AML-193 (cell line): ENCODE results near the gene RNF115.
"Not testable (repeated sequence)": the region's sequence is repeated elsewhere in the genome, so short reads cannot be mapped to it uniquely, and the experiment has no call there.

Source experiments
- DNase-seq, 2 experiments: peaks; one replicate each; lab custom pipeline; 2025; lab: John Stamatoyannopoulos, UW

The RNF115 gene

DNA sequence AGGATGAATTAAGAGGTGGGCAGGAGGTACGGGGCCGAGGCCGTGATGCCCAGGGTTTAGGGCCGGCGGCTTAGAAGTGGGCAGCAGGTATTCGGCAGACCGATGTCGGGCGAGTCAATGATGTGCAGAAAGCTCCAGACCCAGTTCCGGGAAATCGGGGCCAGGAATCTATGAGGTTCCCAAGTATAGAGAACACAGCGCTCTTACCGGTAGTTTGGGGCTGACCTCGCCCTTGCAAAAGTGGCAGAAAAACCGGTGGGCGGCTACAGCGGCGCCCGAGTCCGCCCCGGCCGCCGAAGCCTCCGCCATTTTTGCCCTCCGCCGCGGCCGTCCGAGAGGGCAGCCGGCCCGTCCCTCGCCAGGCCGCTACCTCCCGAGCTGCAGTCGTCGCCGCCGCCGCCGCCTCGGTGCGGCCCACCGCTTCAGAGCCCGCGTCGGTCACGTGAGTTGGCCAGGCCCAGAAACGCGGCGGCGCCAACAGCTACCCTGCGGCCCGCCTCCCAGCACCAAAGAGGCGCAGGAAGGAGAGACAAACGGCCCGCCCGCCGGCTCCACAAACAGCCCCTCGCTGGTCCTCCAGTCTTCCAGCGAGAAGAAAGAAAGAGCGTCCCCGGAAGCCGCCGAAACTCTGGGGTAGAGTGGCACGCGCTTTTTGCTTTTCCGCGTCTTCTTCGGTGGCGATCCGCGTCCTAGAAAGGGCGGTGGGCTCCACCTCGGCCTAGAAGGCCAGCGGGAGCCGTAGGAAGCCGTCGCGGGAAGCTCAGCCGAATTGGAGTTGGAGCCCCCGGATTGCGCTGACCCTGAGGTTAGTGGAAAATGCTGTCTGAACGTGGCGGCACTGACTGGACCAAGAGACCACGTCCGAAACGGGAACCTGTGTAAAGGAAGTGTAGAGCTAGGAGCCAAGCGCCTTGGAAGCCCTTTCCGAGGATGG is at the start of gene RNF115, which contains the start of gene POLR3C:
RNF115 (minus strand) TSS at position 531 of the 934 bp plus-strand sequence; CDS start at position 309, 222 bp downstream.
POLR3C (plus strand) TSS at position 636 of the 934 bp plus-strand sequence. CDS start 1,577 bp downstream, outside the sequence.
- DNase-seq = peak; percentile 89 to 92

DNA sequence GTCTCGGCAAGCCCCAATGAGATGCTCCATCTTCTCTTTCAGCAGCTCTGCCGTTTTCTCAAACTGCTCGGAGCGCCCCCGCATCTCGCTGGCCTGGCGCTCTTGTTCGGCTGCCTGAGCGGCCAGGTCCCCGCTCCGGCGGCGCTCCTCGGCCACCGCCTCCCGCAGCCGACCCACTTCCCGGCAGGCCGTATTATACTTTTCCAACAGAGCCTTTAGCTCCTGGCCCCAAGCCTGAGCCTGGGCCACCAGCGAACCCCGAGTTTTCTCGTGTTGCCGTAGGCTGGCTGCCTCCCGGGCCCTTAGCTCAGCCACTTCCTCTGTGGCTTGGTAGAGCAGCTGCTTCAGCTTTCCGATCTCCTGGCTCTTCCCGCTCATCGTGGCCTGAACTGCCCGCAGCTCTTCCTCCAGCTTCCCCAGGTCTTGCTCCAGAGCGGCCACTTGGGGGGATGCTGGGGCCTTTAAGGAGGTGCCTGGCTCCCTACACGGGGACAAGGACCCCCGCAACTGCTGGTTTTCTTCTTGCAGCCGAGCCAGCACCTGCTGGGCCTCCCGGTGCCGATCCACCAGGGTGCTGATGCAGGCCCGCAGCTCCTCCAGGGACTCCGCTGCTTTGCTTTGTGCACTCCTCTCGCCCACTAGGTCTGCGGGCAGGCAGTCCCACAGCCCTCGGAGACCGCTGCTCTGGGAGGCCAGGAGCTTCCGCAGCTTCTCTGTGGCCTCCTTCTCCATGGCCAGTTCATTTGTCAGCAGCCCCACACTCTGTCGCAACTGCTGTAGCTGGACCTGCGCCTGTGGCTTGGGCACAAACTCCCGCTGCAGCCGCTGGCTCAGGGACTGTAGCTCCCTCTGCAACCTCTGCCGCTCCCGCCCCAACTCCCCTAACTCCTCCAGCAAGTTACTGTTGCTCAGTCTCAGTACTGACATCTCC is 48.4 kb upstream of the RNF115 start:
- peak; percentile 74 to 77 for DNase-seq

DNA sequence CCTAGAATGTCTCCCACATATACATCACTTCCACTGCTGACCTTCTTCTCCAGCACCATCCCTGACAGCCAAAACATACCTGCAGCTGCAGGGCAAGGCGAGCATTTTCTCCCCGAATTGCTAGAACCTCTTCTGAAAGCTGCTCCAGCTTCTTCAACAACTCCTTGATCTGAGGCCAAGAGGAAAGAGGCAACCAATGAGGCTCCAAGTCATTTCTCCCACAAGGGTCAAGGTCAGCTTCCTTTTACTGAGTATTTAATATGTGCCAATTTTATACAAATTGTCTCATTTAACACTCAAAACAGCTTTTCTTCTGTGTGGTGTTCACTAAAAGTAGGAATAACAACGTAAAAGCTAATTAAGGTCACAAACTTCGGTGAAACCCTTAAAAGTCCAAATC is 44.3 kb upstream of the RNF115 start:
- DNase-seq = no peak

DNA sequence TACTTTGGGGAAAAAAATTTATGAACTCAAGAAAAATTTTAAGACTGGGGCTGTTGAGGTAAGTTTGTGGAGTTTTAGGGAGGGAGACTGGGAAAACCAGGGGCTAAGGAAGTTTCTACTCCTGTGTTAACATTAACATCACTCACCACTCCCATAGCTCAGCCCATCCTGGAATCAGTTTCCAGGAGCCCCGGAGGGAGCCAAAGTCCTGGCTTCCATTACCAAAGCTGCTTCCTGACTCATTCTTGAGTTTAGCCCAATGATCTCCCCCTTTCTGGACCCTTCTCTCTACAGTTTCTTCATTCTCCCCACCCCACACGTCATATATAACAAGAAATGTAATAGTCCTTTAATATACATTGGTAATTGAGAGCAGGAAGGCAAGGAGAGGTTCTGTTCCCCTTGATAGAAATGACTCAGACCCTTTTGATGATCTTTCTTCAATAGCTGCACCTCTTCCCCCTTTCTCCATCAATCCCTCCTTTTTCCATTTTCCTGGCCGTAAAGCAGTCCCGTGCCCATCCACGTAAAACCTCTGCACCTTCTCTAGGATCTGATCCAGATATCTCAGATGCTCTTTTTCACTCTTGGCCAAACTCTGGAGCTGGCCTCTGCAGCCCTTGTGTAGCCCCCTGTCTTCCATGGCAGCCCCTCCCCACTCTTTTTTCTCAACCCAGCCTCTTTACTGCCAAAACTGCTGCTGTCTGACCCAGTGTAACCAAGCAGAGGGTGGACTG is 39.6 kb upstream of the RNF115 start:
- no peak for DNase-seq

DNA sequence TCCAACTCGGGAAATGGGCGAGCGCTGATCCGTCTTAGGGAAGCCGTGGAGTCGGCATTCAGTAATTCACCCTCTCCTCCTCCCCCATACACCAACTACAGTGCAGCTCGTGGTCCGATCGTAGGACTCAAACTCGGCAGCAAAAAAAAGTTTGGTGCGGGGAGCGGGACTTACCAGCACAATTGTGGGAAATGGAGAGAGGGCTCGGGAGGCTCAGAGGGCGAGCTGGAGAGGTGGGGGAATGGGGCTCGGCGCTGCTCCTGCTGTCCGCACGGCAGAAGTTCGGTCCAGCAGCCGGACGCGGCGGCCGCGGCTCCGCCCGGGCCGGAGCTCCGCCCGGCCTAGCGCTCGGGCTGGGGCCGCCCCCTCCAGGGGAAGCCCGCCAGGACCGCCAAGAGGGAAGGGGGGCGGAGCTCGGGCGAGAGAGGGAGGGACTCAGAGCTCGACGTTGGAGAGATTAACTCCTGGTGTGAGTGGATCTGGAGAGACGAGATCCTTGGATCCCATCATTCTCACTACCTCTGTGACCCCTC is 35.7 kb upstream of the RNF115 start:
- peak; percentile 50 to 53 for DNase-seq

DNA sequence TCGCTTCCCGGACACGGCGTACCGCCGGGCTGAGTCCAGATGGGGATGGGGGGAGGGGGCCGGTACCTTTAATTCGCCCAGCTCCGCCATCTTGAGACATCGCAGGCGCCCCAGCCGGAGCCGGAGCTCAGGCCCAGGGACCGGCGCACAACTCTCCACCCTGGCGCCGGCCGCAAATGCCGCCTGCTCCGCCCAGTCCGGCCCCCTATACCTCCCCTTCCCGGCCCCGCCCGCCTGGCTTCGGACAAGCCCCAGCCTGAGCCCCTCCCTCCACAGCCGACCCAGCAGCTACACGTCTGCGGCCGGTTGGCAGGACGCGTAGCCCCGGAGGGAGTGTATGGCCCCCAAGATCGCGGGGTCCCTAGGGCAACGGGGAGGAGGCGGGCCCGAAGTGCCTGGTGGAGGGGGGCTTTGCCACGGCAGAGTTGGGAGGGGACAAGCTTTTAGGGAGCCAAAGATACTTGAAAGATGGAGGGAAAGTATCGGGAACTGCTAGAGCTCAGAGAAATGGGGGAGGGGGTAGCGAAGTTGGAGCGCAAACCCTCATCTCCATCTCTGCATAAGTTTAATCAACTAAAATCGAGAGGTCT is 35.1 kb upstream of the RNF115 start, which contains the start of gene PIAS3:
PIAS3 (minus strand) TSS at position 181 of the 590 bp plus-strand sequence; CDS start at position 90, 91 bp downstream.
- peak; percentile 82 to 87 for DNase-seq

DNA sequence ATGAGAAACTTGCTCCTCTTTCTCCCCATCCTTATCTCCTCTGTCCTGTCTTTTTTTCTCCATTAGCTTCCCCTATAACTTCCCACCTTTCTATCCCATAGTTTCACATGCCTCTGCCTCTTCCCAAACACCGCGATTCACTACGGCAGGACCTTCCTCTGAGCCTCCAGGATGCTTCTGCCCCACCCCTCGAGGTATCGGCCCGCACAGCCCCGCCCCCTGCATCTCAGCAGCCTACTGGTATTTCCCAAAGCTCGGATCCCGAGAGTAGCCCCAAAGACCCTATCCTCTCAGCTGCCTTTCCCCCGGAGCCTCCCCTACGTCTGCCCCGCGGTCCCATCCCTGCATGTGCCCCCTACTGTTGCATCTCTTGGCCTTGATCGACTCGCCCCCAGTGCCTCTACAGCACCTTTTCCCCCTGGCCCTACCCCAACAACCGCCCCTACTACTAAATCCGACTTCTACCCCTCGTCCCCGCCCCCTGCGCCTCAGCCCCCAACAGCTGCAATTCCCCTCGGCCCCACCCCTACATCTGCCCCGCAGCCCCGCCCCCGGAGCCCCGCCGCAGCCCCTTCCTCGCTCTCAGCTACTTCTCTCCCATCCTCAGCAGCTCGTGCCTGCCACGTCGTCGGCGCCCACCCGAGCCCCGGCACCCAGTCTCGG is 34.5 kb upstream of the RNF115 start:
- DNase-seq = peak in 1 of 2 experiments; percentile 15

DNA sequence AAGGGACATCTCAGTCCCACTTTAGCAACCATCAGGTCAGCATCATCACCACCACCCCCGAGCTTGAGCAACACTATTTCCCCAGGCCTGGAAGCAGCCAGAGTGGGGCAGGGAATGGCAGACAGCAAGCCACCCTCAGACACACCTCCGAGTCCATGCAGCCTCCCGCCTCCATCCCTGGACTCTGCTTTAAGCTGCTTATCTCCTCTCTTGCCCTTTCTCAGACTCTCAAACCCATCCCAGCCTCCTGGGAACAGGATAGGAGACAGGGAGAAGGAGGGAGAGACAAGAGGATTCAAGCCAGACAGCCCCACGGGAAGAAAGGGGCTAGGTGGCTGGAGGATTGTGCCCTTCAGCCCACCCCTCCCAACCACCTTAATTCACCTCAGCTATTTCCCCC is 33.3 kb upstream of the RNF115 start:
- DNase-seq = no peak

DNA sequence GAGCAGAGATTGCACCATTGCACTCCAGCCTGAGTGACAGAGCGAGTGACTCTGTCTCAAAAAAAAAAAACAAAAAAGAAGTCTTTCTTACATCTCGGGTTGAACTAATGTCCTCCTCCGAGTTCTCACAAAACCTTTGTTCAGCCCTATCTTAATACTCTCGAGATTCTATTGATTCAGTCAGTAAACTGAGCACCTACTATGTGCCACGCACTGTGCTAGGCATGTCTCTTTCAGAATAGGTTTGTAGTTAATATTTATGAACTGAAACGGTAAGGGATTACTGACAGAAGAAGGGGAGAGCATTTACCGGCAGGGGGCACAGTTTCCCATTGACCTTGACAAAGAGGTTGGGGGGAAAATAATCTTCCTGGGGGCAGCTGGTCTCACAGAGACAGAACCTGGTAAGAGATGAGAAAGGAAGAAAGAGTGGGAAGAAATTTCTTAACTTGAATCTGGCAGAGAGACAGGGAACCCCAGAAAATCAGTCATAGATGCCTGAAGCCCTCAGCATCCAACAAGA is 31.6 kb upstream of the RNF115 start:
- DNase-seq = no peak

DNA sequence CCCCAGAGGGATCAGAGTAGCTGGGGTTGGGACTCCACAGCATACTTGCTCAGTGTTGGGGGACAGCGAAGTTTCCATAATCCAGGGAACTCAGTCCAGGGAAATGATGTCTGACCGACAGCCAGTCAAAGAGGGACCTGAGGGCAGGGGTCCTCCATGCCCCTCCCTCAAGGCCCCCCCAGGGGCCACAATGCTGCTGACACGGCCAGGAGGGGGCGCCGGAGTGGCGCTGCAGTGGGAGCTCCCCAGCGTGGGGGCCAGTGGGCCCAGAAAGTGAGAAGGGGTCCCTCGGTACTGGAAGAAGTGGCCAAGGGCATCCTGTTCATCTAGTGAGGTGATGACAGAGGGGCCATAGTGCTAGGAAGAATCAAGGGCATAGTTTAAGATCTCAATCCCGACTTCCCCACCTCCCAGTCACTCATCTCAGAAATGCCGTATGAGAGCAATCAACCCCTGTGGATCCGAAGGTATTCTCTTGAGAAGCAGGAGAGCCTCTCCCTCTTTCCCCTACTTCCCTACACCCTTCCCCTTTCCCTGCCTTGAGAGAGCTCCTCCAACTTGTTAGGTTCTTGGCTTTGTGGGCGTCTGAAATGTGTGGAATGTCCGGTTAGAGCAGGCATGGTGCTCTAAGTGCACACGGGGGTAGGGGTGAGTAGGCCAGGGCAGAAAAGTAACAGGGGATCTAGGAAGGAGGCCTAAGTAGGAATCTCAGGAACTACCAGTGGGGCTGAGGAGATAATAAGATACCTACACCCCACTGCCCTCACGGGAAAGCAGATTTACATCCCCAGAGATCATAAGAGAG is 25.7 kb upstream of the RNF115 start:
- no peak for DNase-seq

DNA sequence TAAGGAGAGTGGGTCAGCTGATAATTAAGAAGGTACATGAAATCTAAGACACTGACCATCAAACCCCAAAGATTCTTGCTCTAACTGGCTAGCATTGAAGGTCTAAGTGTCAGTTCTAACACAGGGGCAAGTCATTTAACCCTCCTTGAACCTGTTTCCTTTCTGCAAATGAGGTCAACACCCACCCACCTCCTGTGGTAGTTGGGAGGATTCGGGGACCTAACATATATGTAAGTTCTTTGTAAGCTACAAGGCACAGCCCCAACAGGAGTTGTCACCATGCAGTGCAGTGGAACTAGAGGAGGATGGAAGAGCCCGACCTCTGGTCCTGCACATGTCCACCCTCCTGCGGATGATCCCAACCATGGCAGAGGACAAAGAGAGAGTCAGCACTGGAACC is 23.9 kb upstream of the RNF115 start:
- no peak for DNase-seq

DNA sequence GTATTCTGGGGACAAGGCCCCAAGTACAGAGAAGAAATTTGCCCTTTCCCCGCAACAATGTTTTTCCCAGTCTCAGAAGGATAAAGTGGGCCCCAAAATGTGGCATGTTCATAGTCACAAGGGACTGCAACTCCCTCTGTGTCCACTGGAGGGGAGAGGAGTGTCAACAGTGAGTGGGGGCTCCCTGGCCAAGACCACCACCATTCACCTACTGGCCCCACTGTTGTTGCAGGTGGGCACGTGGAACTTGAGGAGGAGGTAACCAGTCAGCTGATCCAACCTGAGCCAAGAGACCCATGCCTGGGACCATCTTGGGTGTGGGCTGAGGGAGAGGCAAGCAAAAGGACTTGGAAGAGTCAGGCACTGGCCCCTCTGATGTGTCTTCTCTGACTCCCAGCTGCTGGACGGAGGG is 22.3 kb upstream of the RNF115 start:
- DNase-seq = peak; percentile 25 to 27

DNA sequence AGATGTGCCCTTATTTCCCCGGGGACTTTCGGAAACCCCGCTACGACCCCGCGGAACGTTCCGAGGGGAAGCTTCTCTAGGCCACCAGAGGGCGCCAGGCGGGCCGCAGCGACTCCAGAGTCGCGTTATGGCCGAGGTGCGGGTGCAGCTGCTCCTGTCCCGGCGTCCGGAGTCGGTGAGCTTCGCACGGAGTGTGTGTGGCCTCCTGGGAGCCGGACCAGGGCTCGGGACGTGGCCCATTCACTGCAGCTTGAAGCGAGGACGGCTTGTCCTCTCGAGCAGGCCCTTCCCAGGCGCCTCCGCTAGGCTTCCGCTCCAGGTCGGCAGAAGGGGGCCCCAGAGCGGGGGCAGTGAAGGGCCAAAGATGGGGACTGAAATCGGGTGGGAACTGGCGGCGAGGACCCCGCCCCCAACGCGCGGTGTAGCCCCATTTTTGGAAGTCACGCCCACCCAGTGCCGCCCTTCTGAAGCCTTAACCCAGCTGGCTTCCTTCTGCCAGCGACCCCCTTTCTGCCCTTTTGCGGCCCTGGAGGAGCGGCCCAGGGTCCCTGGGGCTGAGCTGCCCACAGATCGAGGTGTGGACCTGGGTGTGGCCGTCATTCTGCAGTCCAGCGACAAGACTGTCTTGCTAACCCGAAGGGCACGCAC is 21.7 kb upstream of the RNF115 start, which contains the start of gene NUDT17:
NUDT17 (plus strand) TSS at position 117 of the 648 bp plus-strand sequence; CDS start at position 128, 11 bp downstream.
- DNase-seq = peak; percentile 61 to 68

DNA sequence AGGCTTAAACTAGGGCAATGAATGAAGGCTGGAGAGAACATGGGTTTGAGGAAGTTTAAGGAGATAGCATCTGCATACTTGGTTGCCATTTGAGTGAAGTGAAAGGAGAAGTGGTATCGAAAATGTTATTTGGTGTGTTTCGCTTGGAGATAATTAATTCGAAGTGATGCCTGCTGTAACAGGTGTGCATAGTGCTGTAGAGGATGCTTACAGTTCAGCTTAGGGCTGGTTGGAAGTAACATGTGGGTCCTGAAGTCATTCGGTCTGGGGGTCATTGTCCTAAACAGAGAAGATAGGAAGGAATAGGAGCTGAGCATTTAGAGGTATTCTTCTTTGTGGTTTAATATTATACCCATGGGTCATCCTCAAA is 21.2 kb upstream of the RNF115 start:
- DNase-seq = peak; percentile 47 to 52

DNA sequence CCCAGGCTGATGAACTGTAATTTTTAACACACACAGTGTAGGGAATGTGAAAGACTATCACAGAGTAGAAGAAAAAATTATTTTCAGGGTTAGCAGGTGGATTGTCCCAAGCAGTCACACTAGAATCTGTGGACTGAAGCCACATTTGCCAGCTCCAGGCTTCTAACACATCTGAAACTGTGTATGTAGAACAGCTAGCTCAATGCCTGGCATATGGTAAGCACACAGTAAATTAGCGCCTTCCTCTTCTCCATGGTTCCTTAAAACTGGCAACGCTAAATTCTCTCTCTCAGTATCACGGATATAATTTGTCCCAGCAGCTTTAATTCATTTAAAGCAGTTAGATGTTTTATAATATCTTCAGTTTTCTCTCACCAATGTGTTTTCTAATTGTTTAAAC is 19.1 kb upstream of the RNF115 start:
- DNase-seq = no peak

DNA sequence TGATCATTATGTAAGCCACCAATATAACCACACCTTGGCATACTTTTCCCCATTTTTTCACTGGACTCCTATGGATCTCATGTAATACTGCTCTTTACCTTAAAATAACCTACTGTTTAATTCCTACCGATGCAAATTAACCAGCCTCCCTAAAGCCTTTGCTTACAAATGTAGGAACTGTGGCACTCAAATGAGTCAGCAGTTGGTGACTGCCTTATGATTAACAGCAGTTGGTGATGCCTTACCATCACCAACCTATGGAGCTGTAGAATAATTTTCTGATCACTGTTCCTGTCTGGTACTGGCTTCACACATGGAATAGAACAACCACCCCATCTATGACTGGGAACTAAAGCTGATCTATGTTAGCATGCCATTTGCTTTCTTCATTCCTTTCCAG is 13.8 kb upstream of the RNF115 start:
- DNase-seq = no peak

DNA sequence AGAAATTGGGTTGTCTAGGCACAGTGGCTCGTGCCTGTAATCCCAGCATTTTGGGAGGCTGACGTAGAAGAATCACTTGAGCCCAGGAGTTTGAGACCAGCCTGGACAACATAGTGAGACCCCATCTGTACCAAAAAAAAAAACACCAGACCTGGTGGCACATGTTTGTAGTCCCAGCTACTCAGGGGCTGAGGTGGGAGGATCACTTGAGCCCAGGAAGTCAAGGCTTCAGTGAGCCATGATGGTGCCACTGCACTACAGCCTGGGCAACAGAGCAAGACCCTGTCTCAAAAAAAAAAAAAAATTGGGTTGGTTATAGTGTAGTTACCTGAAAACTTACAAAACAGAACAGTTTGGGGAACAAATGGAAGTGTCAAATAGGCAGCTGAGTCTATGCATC is 6.9 kb upstream of the RNF115 start:
- DNase-seq = not testable (repeated sequence)

DNA sequence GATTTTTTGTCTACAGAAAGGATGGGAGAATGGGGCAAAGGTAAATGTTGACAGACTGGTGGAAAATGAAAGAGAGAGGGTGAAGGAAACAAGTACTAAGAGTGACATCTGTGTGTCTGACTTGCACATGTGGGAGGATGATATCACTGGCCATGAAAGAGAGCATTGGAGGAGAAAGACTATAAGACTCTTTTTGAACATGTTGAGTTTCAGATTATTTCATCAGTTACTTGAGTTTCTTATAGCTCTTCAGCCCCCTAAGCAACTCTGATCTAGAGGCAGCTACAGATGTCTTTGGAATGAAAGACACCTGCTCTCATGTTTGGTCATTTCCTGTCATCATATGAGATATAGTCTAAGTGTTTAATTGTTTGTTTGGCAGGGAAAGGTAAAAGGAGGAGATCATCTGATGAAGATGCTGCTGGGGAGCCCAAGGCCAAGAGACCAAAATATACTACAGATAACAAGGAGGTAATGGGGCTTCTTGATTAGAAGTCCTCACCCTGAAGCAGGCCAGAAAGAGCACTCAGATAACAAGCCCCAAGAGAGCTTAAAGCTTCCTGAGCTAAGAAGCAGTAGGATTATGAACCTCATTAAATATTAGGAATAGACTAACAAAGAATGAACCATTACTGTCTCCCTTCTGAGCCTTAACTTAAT is 4.6 kb upstream of the RNF115 start:
- no peak for DNase-seq
